Activated T-cell treated with anti-CD3 and anti-CD28 coated beads for 24 hours (primary cell): ENCODE measurements around the gene RBMS1.
"Not testable (repeated sequence)": the region's sequence is repeated elsewhere in the genome, so short reads cannot be mapped to it uniquely, and the experiment has no call there.

ENCODE experiments used
- DNase-seq: peaks from one replicate; pipeline ENCODE4 v3.0.0-alpha.2; 2020; ENCODE audit warnings: low read depth

RBMS1 gene

DNA sequence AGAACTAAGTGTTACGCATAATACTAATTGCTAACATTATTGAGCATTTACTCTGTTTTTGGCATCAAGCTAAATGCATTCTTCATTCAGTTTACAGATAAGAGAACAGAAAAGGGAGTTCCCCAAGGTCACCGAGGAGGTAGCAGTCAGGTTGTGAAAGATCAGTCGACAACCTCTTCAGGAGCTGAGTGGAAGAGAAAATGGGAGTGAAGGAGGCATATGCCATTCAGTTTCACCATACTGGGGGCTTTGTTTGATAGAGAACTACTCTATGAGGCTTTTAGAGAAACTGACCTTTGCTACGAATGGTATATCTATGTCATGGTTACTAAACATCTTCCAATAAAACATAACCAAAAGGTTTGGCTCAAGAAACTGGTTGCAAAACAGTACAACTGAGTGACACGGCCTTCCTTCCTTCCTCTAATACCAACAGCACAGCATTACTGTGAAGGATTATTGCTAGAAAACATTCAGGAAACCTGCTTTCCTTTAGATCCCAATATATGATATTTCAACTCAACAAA, 112.1 kb downstream of the RBMS1 start:
- no peak for DNase-seq

DNA sequence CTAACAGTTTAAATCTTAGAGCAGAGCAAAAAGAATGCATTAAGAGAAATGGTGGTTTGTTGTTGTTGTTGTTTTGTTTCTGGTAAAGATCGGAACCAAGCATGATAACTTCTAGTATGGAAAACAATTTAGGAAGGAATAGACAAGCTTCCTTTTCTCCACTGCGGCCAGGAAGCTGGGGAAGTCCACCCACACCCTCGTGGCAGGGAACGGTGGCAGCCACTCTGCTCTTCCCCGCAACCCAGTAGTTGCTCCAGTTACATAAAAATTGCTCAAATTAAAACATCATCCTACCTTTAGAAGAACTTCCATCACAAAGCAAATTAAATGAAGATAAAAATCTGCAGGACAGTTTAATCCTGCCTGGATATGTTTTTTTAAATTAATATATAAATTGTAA, 113.0 kb downstream of the RBMS1 start:
- no peak for DNase-seq

DNA sequence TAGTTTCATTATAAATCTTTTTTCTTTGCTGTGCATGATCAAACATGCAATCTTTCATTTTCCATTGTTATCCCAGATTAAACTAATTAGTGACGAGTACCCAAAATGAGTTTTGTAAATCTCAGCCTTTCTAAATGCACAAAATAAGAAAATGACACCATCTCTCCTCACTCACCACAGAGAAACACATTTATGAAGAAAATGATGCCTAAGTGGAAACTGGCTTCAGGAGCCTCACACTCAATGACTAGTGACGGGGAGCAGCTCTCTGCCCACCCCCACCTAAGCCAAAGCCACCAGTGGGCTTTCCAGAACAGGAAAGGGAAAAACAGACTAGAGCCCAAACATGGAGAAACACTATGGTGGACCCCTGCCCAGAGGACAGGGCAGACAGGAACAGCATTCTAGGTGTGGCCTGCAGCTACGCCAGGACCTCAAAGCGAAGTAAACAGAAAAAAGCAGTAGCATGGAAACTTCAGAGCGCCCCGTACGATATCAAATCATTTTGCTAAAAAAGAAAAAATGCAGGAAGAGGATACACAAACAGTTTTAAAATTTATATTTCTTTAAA, 113.5 kb downstream of the RBMS1 start:
- DNase-seq, result no peak

DNA sequence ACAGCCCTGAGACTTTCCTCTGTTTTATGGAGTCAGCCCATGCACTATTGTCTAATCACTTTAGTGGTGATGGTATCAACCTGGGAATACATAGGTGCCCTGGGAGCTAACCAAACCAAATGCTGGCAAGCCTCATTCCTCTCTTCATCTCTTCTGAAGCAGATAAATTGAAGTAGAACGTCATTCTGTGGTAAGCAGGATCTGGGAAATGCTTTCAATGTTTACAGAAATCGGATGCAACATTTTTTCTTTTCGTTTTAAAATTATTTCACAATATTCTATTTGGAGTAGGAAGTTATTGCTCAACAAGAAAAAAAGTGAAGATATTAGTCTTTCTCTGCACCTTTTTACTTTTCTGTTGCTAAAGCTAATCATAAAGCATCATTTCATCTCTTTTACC, 114.2 kb downstream of the RBMS1 start:
- DNase-seq, result no peak

DNA sequence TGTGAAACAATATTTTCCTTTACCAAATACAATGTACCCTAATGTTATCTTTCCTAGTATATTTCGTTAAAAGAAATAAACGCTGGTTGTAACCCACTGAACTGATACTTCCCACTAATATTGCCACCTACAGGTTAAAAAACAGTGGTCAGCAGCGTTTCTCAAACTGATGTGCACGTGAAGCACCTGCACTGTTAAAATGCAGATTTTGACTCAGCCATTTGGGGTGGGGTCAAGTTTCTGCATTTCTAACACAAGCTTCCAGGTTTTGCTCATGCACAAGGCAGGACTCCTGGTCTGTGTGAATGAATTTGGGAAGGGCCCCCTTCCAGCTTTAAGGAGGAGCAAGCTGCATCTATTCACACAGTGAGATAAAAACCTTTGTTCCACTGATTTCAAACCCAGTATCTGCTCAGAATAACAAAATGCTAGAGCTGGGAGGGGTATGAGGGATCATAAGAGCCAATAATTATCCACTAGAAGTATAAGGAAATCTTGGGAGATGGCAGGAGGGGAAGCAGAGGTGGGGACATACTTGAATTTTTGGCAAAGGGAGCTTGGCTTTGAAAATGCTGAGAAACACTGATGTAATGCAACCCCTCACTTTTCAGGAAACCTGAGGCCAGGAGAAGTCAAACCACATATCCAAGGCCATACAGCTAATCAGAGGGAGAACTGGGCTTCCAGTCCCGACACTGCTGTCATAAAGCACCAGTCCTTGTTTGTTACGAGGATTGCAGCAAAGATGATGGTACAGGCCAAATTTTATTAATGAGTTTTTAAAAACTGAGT, 116.2 kb downstream of the RBMS1 start:
- DNase-seq, result no peak

DNA sequence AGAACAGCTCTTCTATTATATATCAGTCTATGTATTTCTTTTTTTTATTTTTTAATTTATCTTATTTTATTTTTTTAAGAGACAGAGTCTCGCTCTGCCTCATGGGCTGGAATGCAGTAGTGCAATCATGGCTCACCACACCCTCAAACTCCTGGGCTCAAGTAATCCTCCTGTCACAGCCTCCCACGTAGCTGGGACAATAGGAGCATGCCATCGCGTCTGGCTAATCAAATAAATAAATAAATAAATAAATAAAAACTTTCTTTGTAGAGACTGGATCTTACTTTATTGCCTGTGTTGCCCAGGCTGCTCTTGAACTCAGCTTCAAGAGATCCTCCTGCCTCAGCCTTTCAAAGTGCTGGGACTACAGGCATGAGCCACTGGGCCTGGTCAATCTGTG, 117.0 kb downstream of the RBMS1 start:
- no peak for DNase-seq

DNA sequence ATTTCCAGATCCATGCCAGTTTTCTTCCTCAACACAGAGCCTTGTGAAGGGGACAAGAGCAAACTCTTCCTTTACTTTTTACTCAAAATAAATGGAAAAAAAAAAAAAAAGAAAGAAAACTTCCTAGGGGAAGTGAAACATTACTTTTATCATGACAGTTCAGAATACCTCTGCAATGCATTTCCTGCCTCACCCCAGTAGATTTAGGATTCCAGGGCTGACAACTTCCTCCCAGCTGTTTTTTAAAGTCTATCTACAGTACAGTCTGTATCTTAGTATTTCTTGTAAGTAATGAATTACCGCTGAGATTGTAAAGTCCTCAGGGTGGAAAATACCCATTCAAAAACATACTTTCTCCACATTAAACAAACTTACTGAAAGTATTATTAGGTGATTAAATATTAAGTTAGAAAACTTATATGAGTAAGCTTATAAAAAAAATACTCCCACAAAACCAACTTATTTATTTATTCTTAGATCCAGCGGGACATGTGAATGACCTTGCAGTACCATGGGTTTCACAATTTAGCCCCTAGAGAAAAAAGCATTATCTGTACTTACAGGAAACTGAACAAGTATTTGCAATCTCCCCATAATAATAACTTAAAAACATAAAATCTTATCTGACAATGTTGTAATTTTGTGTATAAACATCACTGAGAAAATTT, 117.7 kb downstream of the RBMS1 start:
- DNase-seq, result no peak

DNA sequence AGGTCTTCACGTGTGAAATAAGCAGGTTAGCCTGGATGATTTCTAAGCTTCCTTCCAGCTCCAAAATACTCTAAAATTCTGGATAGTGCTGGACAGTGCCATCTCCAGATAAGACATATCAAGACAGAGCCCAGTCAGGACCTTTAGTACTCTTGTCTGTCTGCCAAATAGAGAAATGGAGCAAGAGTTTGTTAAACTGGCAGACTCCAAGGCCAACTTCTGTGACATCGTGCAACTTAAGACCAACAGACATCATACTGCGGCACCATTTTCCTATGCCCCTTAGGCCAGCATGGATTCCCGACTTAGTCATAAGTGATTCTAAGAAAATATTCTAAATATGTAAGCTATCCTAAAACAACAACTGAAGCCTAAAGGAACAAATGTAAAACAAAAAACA, 118.6 kb downstream of the RBMS1 start:
- no peak for DNase-seq

DNA sequence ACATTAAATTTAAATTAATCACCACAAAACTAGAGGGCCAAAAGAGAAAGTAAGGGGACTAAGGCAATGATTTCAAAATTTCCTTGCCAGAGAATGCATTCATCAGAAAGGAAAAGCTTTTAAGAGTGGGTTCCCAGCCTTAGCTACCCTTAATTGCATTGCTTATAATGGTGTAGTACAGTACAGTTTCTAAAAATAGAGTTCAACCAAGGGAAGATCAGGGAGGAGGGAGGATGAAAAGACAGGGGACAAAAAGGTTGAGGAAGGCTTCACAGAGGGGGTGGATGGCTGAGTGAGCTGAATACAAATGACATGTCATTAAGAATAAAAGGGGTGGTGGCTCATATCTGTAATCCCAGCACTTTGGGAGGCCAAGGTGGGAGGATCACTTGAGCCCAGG, 119.9 kb downstream of the RBMS1 start:
- no peak for DNase-seq

DNA sequence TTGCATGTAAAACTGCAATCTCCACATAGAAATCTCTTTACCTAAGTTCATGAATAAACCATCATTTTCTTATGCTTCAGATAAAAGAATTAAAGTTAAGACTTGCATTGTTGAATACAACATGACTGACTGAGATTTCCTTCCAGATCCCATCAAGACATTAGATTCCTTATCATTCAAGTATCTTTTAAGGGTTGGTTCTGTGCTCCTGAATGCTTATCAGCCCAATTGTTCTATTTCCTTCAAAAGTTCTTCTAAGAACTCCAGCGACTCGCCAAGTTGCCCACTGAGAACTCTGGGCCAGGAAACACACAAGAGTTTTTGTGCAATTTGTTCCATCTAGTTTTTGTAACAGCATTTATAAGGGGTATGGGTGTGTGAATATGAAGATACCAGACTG, 120.3 kb downstream of the RBMS1 start:
- DNase-seq, result no peak

DNA sequence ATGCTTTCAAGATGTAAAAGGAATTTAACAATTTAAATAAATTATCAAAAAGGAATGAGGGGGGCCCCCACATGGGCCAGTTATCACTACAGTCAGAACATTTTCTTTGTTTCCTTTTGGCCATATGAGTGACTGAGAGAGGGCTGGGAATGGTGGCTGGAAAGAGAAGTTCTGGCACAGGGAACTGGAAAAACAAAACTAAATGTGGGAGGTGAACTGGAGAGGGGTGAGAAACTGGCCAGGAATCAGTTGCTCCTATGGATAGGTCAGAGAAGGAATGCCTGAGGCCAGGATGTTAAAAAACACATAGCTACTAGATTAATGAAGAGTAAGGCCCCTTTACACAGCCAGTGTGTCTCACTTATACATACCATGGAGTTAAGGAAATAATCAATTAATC, 121.0 kb downstream of the RBMS1 start:
- DNase-seq, result no peak

DNA sequence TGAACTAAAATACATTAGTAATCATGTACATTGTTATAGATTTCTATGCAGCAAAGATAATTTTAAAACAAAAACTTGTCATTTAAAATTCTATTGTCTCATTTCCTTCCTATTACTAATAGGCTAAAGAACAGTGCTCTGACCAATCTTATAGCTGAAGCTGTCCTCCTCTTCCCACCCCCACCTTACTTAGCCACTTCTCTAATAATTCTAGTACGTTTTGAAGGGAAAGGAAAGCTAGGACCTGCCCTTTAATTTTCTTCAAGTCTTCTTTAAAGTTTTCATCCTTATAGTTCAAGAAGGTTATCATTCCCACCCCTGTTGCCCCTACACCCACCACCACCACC, 121.6 kb downstream of the RBMS1 start:
- DNase-seq, result no peak

DNA sequence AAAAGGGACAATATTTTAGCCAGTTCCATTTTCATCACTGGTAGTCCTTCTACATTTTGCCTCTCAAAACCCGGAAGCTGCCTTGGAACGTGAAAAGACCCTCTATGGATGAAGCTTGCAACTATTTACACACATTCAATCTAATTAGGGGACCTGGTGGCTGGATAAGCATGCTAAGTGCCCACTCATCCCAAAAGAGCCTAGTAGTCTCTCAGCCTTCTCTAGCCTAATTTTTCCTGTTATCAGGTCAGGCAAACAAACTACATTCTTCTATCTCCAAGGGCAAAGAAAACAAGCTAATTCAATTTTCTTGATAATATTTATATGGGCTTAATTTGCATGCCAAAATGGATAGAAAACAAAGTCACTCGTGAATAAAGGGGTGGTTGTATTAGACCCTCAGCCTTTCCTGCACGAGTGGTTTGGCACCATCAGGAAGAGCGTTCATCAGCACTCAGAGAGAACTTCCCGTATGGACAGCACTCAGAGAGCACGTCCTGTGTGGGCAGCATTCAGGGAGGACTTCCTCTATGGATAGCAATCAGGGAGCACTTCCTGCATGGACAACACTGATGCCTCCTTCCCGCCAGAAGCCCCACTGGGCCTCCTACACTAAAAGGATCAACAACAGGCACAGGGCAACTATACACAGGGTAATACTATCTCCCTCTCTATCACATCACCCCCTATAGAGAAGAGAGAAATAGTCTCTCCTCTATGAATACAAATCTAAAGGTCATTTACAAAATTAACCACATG, 122.2 kb downstream of the RBMS1 start:
- no peak for DNase-seq

DNA sequence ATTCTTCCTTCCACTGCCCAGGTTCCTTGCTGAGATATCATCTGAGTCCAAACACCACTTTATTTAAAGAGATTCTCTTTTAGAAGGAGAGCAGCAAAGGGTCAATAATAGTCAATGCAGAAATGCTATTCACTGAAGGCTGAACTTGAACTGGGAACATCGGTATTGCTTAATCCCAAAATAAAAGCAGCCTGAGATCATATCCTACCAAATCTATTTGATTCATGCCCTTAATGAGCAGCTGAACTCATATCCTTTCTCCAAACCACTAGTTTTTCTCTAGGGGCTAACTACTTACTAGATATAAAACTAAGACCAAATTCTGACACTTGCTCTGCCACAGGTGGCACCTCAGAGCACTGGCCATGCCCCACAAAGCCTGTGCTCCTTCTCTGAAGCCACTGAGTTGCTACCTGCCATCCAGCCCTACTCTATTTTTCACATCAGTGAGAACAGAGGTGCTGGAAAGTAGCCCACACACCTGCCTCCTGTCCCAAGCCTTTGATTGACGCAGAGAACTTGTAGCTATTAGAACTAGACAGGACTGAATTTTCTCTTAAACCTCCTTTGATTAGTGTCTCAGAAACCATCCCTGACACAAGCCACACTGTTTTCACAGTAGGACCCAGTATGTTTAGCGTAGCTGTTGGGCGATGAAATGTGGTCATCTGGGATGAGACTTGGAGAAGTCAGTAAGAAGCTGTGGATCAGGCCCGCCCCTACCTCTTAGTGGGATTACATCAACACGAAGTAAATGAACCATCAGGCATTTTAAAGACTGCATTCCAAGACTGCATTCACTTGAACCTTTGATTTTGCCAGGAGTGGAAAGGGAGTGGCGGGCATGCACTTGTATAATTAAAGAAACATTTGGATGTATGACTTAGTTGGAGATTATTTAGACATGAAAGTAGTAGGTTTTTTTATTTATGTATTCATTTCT, 124.3 kb downstream of the RBMS1 start:
- no peak for DNase-seq

DNA sequence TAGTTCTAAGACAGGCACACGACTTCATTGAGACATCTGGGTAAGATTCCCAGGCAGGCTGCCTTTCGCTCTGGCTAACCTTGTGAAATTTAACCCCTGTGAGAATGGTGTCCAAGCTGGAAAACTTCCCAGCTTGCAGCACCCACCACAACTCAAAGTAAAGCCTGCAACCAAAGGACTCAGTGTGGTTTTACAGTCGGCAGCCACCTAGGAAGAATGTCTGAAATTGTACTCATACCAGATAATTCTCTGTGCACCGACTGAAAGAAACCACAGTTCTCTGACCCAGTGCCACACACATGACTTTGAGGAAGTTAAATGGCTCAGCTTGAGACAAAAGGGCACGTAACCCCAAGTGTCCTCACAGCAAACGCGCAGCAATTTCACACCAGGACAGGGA, 125.7 kb downstream of the RBMS1 start:
- no peak for DNase-seq

DNA sequence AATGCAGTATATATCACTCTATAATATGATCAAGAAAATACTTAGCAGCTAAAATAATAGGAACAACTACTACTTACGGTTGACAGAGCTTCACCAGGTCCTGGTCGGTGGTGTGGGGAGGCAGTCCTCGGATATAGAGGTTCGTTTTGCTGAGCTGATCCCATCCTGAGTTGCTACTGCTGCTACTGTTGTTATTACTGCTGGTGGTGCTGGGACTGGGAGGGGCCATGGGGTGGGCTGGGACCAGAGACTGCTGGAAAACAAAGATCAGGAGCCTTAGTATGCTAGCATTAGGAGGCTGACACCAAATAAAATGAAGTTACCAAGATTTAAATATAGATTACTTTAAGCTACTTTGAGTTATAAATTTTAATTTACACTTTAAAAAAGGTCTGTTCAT, 126.5 kb downstream of the RBMS1 start:
- not testable (repeated sequence) for DNase-seq

DNA sequence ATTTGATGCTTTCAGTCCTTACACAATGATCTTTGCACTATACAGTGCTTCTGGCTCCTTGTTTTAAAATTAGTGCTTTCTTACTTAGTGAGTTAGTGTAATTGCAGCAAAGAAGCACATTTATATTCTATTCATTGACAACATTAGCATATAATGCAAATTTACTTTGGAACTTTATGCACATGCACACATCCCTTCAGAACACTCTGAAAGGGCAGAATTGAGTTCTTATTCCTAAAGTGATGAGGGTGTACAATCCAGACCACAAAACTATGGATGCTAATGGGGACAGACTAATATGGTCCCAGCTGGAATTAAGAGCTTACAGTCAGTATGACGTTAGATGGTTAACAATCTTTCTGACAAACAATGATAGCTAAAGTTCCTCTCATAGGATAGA, 127.1 kb downstream of the RBMS1 start:
- no peak for DNase-seq

DNA sequence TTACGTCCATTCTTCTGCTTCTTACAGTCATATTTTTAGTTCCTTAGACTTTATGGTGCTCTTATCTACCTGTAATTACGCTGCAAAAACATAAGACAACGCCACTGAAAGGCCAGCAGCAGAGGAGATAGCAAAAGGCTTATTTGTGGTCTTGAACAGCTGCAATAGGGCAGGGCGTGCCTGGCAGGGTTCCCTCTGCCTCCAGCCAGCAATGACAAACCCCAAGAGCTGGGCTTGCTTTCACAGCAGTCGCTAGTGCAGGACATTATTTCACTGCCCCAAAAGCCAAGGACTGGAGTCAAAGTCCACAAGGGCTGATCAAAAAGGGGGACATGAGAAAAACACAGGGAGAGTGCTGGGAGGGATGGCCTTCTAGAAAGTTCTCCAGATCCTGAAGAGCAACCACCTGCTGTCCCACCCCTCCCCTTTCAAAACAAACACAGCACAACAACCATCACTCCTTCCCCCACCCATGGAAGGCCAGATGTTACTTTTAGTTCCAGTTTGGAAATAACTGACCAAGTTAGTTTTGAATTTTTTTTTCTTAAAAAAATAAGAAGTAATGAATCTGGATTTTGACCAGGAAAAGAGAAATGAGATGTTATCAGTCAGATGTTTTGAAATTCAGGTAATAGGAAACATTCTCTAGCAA, 127.8 kb downstream of the RBMS1 start:
- no peak for DNase-seq

DNA sequence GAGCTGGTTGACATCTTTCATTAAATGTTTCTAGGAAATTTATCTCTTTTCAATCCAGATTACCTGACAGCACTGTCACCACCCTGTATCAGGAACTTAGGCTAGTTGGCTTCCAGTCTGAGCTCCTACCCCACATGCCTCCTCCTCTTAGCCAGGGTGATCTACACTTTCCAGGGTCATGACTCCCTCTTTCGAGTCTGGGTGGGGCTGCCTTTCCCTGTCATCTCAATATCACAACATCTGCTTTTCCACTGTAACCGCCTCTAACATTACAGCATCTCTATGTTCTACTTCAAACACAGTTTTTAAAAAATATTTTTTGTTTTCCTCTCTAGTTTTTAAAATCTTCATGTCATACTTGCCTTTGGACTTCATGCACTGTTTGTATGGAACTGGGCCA, 129.2 kb downstream of the RBMS1 start:
- no peak for DNase-seq

DNA sequence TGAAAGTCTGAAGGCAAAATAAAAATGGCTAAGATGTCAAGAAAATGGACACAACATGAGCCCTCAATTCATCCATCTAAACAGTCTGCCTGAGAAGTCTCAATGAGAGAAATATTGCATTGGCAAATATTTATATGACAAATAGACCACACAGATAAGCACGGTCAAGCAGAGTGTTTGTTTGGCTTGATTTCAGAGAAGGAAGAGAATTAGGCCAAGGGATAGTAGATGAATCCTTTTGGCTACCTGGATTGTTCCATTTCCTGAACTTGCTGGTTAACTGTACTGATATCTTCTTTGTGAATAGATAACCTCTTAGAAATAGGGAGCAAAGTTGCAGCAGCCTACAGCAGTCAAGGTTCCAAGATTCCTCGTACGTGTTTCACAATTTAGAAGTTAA, 129.6 kb downstream of the RBMS1 start:
- no peak for DNase-seq

DNA sequence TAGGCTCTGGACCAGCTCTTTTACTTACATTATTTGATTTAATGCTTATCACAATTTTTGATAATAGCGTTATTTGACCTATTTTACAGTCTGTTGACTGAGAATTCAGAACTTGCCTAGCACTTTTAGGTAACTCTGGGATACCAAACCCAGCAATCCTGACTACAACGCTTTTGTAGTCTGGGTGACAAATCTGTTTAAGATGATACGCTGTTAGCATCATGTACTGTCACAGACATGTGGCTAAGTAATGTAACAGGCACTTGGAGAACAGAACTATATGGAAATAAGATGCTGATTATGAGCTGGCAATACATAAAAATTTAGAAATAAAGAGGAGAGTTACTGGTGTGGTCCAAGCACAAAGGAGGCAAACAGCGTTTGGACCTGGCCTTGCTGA, 130.6 kb downstream of the RBMS1 start:
- no peak for DNase-seq
